Nephron (organoid): ENCODE data around the gene CASS4.

Experiments
- H3K27ac Mint-ChIP-seq, 3 experiments: 2 replicates each; pipeline ENCODE4 v1.8.0; 2020; ENCODE audit warnings: mixed read lengths in 3 of 3, mild to moderate bottlenecking in 2 of 3, moderate library complexity in 1 of 3
- H3K27me3 Mint-ChIP-seq: 2 replicates; pipeline ENCODE4 v1.8.0; 2021; ENCODE audit warnings: low read depth, mild to moderate bottlenecking, moderate library complexity, mixed read lengths
- H3K36me3 Mint-ChIP-seq: 2 replicates; pipeline ENCODE4 v1.8.0; 2020; ENCODE audit warnings: low read depth, mixed read lengths
- H3K4me1 Mint-ChIP-seq: 2 replicates; pipeline ENCODE4 v1.8.0; 2020; ENCODE audit warnings: mixed read lengths
- H3K4me3 Mint-ChIP-seq, 3 experiments: 2 replicates each; pipeline ENCODE4 v1.8.0; 2020; ENCODE audit warnings: mild to moderate bottlenecking in 3 of 3, mixed read lengths in 3 of 3, moderate library complexity in 2 of 3
- H3K9me3 Mint-ChIP-seq: 2 replicates; pipeline ENCODE4 v1.8.0; 2020; ENCODE audit warnings: mixed read lengths
- CTCF ChIP-seq, 3 experiments: fragments of 200-600 bp; sonication (generic); IDR thresholded peaks; one replicate each; pipeline ENCODE4 v1.5.0; 2021; ENCODE audit warnings: antibody characterized with exemption in 3 of 3; ENCODE audit not compliant: unreplicated experiment in 3 of 3

The CASS4 gene

GRCh38 chr20:56437196-56437960 lies 25.3 kb downstream of the CASS4 start:
- H3K36me3 Mint-ChIP-seq = no peaks in the 10 kb centered on the region
- H3K4me1 Mint-ChIP-seq = peaks cover 60% of the 10 kb centered on the region
- H3K27me3 Mint-ChIP-seq = no peaks in the 10 kb centered on the region
- no peak for TF ChIP-seq CTCF (IDR thresholded peaks at IDR 0.05; ENCODE audit: unreplicated experiment in 3 of 3)
- H3K4me3 Mint-ChIP-seq = peak overlapping the region in 1 of 3 experiments; percentile 46
- peak overlapping the region; percentile 48 to 78 (median 53) for H3K27ac Mint-ChIP-seq
- no peaks in the 10 kb centered on the region for H3K9me3 Mint-ChIP-seq

- Mint-ChIP-seq H3K4me1 (peaks cover 60% of the 10 kb centered on the region), H3K27me3 (no peaks in the 10 kb centered on the region), H3K27ac (peak overlapping the region; percentile 53 to 78 (median 78)), H3K9me3 (no peaks in the 10 kb centered on the region), H3K4me3 (peak overlapping the region in 1 of 3 experiments; percentile 16), H3K36me3 (no peaks in the 10 kb centered on the region)
- TF ChIP-seq CTCF (IDR thresholded peaks at IDR 0.05; ENCODE audit: unreplicated experiment in 3 of 3) = no peak
These were observed 26.2 kb downstream of the CASS4 start for GRCh38 chr20:56438284-56438683.

GRCh38 chr20:56439771-56440291 lies 27.8 kb downstream of the CASS4 start:
- Mint-ChIP-seq H3K4me3 (peak overlapping the region in 1 of 3 experiments; percentile 34), H3K27ac (peak overlapping the region; percentile 87 to 92 (median 91)), H3K9me3 (no peaks in the 10 kb centered on the region), H3K4me1 (peaks cover 61% of the 10 kb centered on the region), H3K27me3 (peaks cover 4% of the 10 kb centered on the region), H3K36me3 (no peaks in the 10 kb centered on the region)
- TF ChIP-seq CTCF (IDR thresholded peaks at IDR 0.05; ENCODE audit: unreplicated experiment in 3 of 3) = no peak

GRCh38 chr20:56440346-56441007 lies 28.4 kb downstream of the CASS4 start:
- peak overlapping the region; percentile 87 to 92 (median 91) for H3K27ac Mint-ChIP-seq
- no peaks in the 10 kb centered on the region for H3K9me3 Mint-ChIP-seq
- H3K36me3 Mint-ChIP-seq = no peaks in the 10 kb centered on the region
- peaks cover 62% of the 10 kb centered on the region for H3K4me1 Mint-ChIP-seq
- H3K4me3 Mint-ChIP-seq = peak overlapping the region in 1 of 3 experiments; percentile 34
- H3K27me3 Mint-ChIP-seq = peaks cover 4% of the 10 kb centered on the region
- TF ChIP-seq CTCF (IDR thresholded peaks at IDR 0.05; ENCODE audit: unreplicated experiment in 3 of 3) = no peak

- peak overlapping the region in 1 of 3 experiments; percentile 1 for H3K4me3 Mint-ChIP-seq
- peaks cover 4% of the 10 kb centered on the region for H3K27me3 Mint-ChIP-seq
- H3K4me1 Mint-ChIP-seq = peaks cover 54% of the 10 kb centered on the region
- H3K9me3 Mint-ChIP-seq = no peaks in the 10 kb centered on the region
- no peak for TF ChIP-seq CTCF (IDR thresholded peaks at IDR 0.05; ENCODE audit: unreplicated experiment in 3 of 3)
- peak overlapping the region; percentile 29 to 89 (median 48) for H3K27ac Mint-ChIP-seq
- H3K36me3 Mint-ChIP-seq = no peaks in the 10 kb centered on the region
These were observed 30.6 kb downstream of the CASS4 start for GRCh38 chr20:56442389-56443365.
